ENCODE measurements around the gene NIFK.

Gene NIFK

GRCh38 chr2:121686902-121687301 is 49.8 kb downstream of the NIFK start:
- no peak overlapping the region for H2AFZ ChIP-seq
- H3K4me2 ChIP-seq (ENCODE audit: low read length), result no peak overlapping the region
- no peak overlapping the region for H3K9ac ChIP-seq
- no peaks in the 10 kb centered on the region for H3K9me3 ChIP-seq (ENCODE audit: control insufficient read depth, low read length)
- no peak overlapping the region for H3K4me3 ChIP-seq (ENCODE audit: low read depth, low read length)
- no peak overlapping the region for H3K27ac ChIP-seq
- H3K79me2 ChIP-seq, result no peaks in the 10 kb centered on the region
- no peaks in the 10 kb centered on the region for H3K4me1 ChIP-seq
- H3K36me3 ChIP-seq (ENCODE audit: control insufficient read depth, insufficient read depth, low read length), result no peaks in the 10 kb centered on the region
- TF ChIP-seq CTCF (IDR thresholded peaks at IDR 0.05), result no peak
- no peaks in the 10 kb centered on the region for H3K27me3 ChIP-seq (ENCODE audit: control insufficient read depth, insufficient read depth, low read length)

- Histone ChIP-seq H3K79me2 (no peaks in the 10 kb centered on the region), H2AFZ (no peak overlapping the region), H3K4me1 (no peaks in the 10 kb centered on the region), H3K36me3 (ENCODE audit: control insufficient read depth, insufficient read depth, low read length) (no peaks in the 10 kb centered on the region), H3K9me3 (ENCODE audit: control insufficient read depth, low read length) (no peaks in the 10 kb centered on the region), H3K4me2 (ENCODE audit: low read length) (no peak overlapping the region), H3K9ac (no peak overlapping the region), H3K27me3 (ENCODE audit: control insufficient read depth, insufficient read depth, low read length) (no peaks in the 10 kb centered on the region), H3K4me3 (ENCODE audit: low read depth, low read length) (no peak overlapping the region), H3K27ac (no peak overlapping the region)
- TF ChIP-seq CTCF (IDR thresholded peaks at IDR 0.05), result no peak
Observed at GRCh38 chr2:121686218-121686617, 50.5 kb downstream of the NIFK start.

- no peak overlapping the region for H2AFZ ChIP-seq
- H3K4me3 ChIP-seq (ENCODE audit: low read depth, low read length), result no peak overlapping the region
- H3K79me2 ChIP-seq, result no peaks in the 10 kb centered on the region
- no peak overlapping the region for H3K9ac ChIP-seq
- H3K27me3 ChIP-seq (ENCODE audit: control insufficient read depth, insufficient read depth, low read length), result no peaks in the 10 kb centered on the region
- no peak overlapping the region for H3K4me2 ChIP-seq (ENCODE audit: low read length)
- no peaks in the 10 kb centered on the region for H3K9me3 ChIP-seq (ENCODE audit: control insufficient read depth, low read length)
- H3K27ac ChIP-seq, result no peak overlapping the region
- no peak for TF ChIP-seq CTCF (IDR thresholded peaks at IDR 0.05)
- no peaks in the 10 kb centered on the region for H3K4me1 ChIP-seq
- no peaks in the 10 kb centered on the region for H3K36me3 ChIP-seq (ENCODE audit: control insufficient read depth, insufficient read depth, low read length)
Observed at GRCh38 chr2:121682396-121683298, 54.0 kb downstream of the NIFK start.

- H3K9ac ChIP-seq, result no peak overlapping the region
- TF ChIP-seq CTCF (IDR thresholded peaks at IDR 0.05), result no peak
- no peaks in the 10 kb centered on the region for H3K79me2 ChIP-seq
- no peak overlapping the region for H3K4me2 ChIP-seq (ENCODE audit: low read length)
- H3K4me1 ChIP-seq, result no peaks in the 10 kb centered on the region
- no peak overlapping the region for H3K27ac ChIP-seq
- H3K4me3 ChIP-seq (ENCODE audit: low read depth, low read length), result no peak overlapping the region
- H3K27me3 ChIP-seq (ENCODE audit: control insufficient read depth, insufficient read depth, low read length), result no peaks in the 10 kb centered on the region
- H3K36me3 ChIP-seq (ENCODE audit: control insufficient read depth, insufficient read depth, low read length), result no peaks in the 10 kb centered on the region
- H2AFZ ChIP-seq, result no peak overlapping the region
- no peaks in the 10 kb centered on the region for H3K9me3 ChIP-seq (ENCODE audit: control insufficient read depth, low read length)
Observed at GRCh38 chr2:121677855-121678254, 58.8 kb downstream of the NIFK start.
